NCI-H1092 (cell line): ENCODE measurements around the gene CYP2A7.
"Not testable (repeated sequence)": the region's sequence is repeated elsewhere in the genome, so short reads cannot be mapped to it uniquely, and the experiment has no call there.

Source experiments
- DNase-seq: peaks from one replicate; lab custom pipeline; 2025; lab: John Stamatoyannopoulos, UW

The CYP2A7 gene

DNA sequence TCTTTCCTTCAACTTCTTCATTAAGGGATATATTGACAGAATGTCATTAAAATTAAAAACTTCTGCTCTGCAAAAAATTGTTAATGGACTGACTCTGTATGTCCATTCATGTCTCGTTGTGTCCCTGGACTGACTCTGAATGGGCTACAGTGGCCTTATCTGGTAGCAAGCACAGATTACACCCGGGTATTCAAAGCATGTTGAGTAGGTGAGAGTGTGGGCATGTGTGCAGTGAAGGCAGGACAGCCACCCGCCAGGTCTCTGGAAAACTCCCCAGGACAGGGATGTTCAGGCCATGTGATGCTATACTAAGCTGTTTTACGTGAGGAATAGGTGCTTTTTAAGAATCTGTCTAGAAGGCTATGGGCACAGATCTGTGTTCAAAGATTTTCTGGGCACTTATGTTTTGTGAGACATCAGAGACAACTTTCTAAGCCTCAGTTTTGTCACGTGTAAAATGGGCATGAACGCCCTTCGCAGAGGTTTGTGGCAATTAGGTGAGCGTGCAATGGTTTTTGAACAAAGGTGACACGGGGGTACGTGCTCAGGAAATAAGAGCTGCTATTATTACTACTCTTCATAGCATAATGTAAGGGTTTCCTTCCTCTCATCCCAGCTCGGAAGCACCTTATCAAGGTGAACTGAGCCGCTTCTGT lies 38.9 kb downstream of the CYP2A7 start:
- DNase-seq: not testable (repeated sequence)

- not testable (repeated sequence) for DNase-seq
These were observed 40.0 kb downstream of the CYP2A7 start for GRCh38 chr19:40842012-40842411.

DNA sequence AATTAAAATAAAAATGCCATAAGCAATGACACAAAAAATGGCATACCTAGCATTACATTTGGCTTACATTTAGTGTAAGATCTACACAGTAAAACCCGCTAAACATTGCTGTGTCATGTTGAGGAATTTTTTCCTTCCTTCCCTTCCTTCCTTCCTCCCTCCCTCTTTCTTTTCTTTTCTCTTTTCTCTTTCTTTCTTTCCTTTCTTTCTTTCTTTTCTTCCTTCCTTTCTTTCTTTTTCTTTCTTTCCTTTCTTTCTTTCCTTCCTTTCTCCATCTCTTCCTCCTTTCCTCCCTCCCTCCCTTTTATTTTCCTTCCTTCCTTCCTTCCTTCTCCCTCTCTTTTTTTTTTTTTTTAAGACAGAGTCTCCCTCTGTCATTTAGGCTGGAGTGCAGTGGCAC lies 43.6 kb downstream of the CYP2A7 start:
- not testable (repeated sequence) for DNase-seq

DNA sequence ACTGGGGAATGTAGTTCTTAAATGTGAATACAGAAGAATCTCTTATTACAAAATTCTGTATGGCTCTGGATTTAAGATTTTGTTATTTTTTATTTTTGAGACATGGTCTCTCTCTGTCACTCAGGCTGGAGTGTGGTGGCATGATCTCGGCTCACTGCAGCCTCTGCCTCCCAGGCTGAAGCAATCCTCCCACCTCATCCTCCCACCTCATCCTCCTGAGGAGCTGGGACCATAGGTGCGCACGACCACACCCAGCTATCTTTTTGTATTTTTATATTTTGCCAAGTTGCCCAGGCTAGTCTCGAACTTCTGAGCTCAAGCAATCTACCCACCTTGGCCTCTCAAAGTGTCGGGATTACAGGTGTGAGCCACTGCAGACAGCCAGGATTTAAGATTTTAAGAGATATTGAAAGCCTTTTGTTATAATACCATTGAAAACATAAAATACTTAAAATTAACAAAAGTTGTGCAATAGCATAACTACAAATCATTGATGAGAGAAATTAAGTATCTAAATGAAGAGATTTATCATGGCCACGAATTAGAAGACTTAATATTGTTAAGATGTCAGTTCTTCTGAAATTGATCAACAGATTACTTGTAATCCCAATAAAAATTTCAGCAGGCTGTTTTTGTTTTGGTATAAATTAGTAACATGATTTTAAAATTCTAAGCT lies 45.1 kb downstream of the CYP2A7 start:
- no peak for DNase-seq

- DNase-seq: not testable (repeated sequence)
These were observed 48.1 kb downstream of the CYP2A7 start for GRCh38 chr19:40833728-40834533.

- DNase-seq: not testable (repeated sequence)
These were observed 49.6 kb downstream of the CYP2A7 start for GRCh38 chr19:40832431-40832790.

GRCh38 chr19:40831502-40832430 lies 50.3 kb downstream of the CYP2A7 start:
- no peak for DNase-seq

DNA sequence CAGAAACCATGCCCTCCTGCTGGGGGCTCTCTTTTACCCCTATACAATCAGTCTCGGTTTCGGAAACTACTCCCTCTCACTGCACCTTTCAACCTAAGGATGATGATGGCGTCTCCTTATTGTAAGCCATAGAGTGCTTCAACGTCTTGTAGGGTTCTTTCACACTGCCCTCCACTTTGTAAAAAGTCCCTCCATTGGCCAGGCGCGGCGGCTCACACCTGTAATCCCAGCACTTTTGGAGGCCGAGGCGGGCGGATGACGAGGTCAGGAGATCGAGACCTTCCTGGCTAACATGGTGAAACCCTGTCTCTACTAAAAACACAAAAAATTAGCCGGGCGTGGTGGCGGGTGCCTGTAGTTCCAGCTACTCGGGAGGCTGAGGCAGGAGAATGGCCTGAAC lies 51.3 kb downstream of the CYP2A7 start:
- not testable (repeated sequence) for DNase-seq

- no peak for DNase-seq
These were observed 52.8 kb downstream of the CYP2A7 start for GRCh38 chr19:40829205-40829604.

DNA sequence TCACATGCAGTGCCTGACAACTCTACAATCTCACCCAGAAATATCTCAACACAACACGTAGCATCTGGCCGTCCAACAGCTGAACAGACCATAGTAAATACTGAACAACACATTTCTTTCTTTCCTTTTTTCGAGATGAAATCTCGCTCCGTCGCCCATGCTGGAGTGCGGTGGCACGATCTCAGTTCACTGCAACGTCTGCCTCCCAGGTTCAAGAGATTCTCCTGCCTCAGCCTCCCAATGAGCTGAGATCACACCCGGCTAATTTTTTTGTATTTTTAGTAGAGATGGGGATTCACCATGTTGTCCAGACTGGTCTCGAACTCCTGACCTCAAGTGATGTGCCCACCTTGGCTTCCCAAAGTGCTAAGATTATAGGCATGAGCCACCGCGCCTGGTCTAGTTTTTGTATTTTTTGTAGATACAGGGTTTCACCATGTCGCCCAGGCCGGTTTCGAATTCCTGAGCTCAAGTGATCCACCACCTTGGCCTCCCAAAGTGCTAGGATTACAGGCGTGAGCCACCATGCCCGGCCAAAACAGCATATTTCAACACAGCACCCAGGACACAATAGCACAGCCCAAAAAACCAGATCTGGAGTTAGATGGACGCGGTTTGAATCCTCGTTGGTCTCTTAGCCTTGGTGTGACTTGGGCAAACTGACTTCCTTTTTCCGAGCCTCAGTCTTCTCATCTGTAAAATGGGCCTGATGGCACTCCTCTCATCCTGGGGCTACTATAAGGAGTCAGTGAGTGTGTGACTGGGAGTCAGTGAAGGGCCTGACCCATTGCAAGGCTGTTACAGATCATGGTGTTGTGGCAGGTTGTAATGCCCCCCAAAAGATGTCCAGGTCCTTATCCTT lies 54.4 kb downstream of the CYP2A7 start:
- DNase-seq: no peak

DNA sequence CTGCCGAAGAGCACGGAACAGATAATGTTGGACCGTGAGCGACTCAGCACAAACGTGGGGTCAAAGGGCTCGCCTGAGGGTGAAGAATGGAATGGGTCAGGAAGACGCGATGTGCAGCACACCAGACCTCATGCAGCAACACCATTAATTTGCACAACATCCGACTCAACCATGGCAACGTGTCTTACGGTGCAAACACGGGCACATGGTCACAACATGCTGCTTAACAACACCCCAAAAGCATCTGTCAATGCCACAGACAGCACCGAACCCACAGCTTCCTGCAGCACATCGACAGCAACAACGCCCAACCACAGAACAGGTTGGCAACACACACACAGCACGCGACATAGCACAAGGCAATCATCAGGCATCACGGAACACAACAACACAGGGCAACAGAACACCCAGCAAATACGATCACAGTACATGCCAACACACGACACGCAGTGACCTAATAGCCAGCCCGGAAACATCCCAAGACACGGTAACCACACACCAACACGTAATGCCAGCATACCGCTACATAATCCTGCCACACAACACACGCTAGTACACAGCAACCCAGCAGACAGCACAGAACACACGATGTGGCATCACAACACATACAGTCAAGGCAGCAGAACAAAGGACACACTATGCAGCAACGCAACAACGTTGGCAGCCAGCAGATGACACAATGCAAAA lies 55.2 kb downstream of the CYP2A7 start:
- DNase-seq: not testable (repeated sequence)

- DNase-seq: not testable (repeated sequence)
These were observed 55.7 kb downstream of the CYP2A7 start for GRCh38 chr19:40826312-40826698.

DNA sequence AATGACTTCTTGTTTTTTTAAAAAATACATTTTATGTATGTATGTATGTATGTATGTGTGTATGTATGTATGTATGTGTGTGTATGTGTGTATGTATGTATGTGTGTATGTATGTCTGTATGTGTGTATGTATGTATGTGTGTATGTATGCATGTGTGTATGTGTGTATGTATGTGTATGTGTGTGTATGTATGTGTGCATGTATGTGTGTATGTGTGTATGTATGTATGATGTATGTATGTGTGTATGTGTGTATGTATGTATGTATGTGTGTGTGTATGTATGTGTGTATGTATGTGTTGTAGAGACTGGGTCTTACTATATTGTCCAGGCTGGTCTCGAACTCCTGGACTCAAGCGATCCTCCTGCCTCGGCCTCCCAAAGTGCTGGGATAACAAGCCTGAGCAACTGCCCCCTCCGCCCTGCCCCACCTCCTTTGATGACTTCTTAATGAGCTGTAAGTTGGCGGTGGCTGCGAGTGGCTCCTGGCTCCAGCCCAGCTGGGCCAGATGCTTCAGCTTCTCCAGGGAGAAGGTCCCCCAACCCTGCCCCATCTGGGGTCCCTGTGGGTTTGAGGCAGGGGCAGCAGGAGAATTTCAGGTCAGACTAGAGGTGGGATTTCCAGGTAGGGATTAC lies 56.5 kb downstream of the CYP2A7 start:
- DNase-seq: not testable (repeated sequence)
